ENCODE results near the gene KANK2.

The KANK2 gene

GRCh38 chr19:11194173-11194572, 3.2 kb downstream of the KANK2 start:
- Histone ChIP-seq H3K27ac (ENCODE audit: low read depth, low read length) (peak overlapping the region; percentile 93), H3K4me1 (ENCODE audit: control insufficient read depth, low read length) (peaks cover 83% of the 10 kb centered on the region)

GRCh38 chr19:11192957-11193939, 4.1 kb downstream of the KANK2 start:
- Histone ChIP-seq H3K9me2 (replicated peaks; ENCODE audit: control insufficient read depth, low read length) (no peaks in the 10 kb centered on the region), H4K20me1 (ENCODE audit: control insufficient read depth, insufficient read depth, low read depth, low read length) (no peaks in the 10 kb centered on the region), H3F3A (ENCODE audit: control insufficient read depth, insufficient read depth) (peaks cover 32% of the 10 kb centered on the region), H3K79me2 (ENCODE audit: control insufficient read depth, low read length) (peaks cover 76% of the 10 kb centered on the region), H3K36me3 (ENCODE audit: control insufficient read depth, low read length) (peaks cover 75% of the 10 kb centered on the region), H3K4me3 (ENCODE audit: low read length) (peak overlapping the region; percentile 55), H3K27me3 (ENCODE audit: control insufficient read depth, low read length) (no peaks in the 10 kb centered on the region), H3K4me2 (ENCODE audit: low read length) (peak overlapping the region; percentile 90), H3K9me3 (ENCODE audit: control insufficient read depth, insufficient read depth, low read length) (no peaks in the 10 kb centered on the region), H3K4me1 (ENCODE audit: control insufficient read depth, low read length) (peaks cover 88% of the 10 kb centered on the region), H3K27ac (ENCODE audit: low read depth, low read length) (peak overlapping the region; percentile 93)
- TF ChIP-seq CTCF (IDR thresholded peaks at IDR 0.05; ENCODE audit: low read depth, low read length, poor library complexity, severe bottlenecking) (no peak), EZH2phosphoT487 (IDR thresholded peaks at IDR 0.05; ENCODE audit: borderline replicate concordance, low read length) (no peak)

More at GRCh38 chr19:11194173-11194572, 3.2 kb downstream of the KANK2 start:
- H3K4me2 ChIP-seq (ENCODE audit: low read length) = peak overlapping the region; percentile 90
- H3K36me3 ChIP-seq (ENCODE audit: control insufficient read depth, low read length) = peaks cover 69% of the 10 kb centered on the region
- H3K4me3 ChIP-seq (ENCODE audit: low read length) = peak overlapping the region; percentile 84
- TF ChIP-seq CTCF (IDR thresholded peaks at IDR 0.05; ENCODE audit: low read depth, low read length, poor library complexity, severe bottlenecking) (no peak), EZH2phosphoT487 (IDR thresholded peaks at IDR 0.05; ENCODE audit: borderline replicate concordance, low read length) (no peak)
- H3K9me3 ChIP-seq (ENCODE audit: control insufficient read depth, insufficient read depth, low read length) = no peaks in the 10 kb centered on the region
- peaks cover 36% of the 10 kb centered on the region for H3F3A ChIP-seq (ENCODE audit: control insufficient read depth, insufficient read depth)
- peaks cover 68% of the 10 kb centered on the region for H3K79me2 ChIP-seq (ENCODE audit: control insufficient read depth, low read length)
- no peaks in the 10 kb centered on the region for H3K27me3 ChIP-seq (ENCODE audit: control insufficient read depth, low read length)
- H3K9me2 ChIP-seq (replicated peaks; ENCODE audit: control insufficient read depth, low read length) = no peaks in the 10 kb centered on the region
- no peaks in the 10 kb centered on the region for H4K20me1 ChIP-seq (ENCODE audit: control insufficient read depth, insufficient read depth, low read depth, low read length)

- Histone ChIP-seq H3K9me3 (ENCODE audit: control insufficient read depth, insufficient read depth, low read length) (no peaks in the 10 kb centered on the region), H3K79me2 (ENCODE audit: control insufficient read depth, low read length) (peaks cover 85% of the 10 kb centered on the region), H3K27me3 (ENCODE audit: control insufficient read depth, low read length) (no peaks in the 10 kb centered on the region), H4K20me1 (ENCODE audit: control insufficient read depth, insufficient read depth, low read depth, low read length) (no peaks in the 10 kb centered on the region), H3K4me3 (ENCODE audit: low read length) (peak overlapping the region; percentile 55), H3F3A (ENCODE audit: control insufficient read depth, insufficient read depth) (peaks cover 32% of the 10 kb centered on the region), H3K4me1 (ENCODE audit: control insufficient read depth, low read length) (peaks cover 96% of the 10 kb centered on the region), H3K9me2 (replicated peaks; ENCODE audit: control insufficient read depth, low read length) (no peaks in the 10 kb centered on the region), H3K27ac (ENCODE audit: low read depth, low read length) (peak overlapping the region; percentile 93), H3K4me2 (ENCODE audit: low read length) (peak overlapping the region; percentile 90), H3K36me3 (ENCODE audit: control insufficient read depth, low read length) (peaks cover 84% of the 10 kb centered on the region)
- TF ChIP-seq CTCF (IDR thresholded peaks at IDR 0.05; ENCODE audit: low read depth, low read length, poor library complexity, severe bottlenecking) = no peak
- TF ChIP-seq EZH2phosphoT487 (IDR thresholded peaks at IDR 0.05; ENCODE audit: borderline replicate concordance, low read length) = no peak
Measured at GRCh38 chr19:11191934-11192333, 5.4 kb downstream of the KANK2 start.
